K562 (cell line): ENCODE data around the gene MYL6B. TPM values are rescaled to one million over a fixed set of nuclear protein-coding genes. Genes with fewer than 3 reads are reported as not detected.

Experiments
- BHLHE40 ChIP-seq: IDR thresholded peaks from 2 replicates; pipeline ENCODE4 v1.6.1; 2011; ENCODE audit warnings: low read length, improper control_type of control experiment
- C11orf30 ChIP-seq: fragments of 450-650 bp; IDR thresholded peaks from 2 replicates; pipeline ENCODE4 v1.6.1; 2016; ENCODE audit warnings: low read depth, mild to moderate bottlenecking
- CHAMP1 ChIP-seq: fragments of 450-650 bp; IDR thresholded peaks from 2 replicates; pipeline ENCODE4 v1.6.1; 2016; ENCODE audit warnings: mild to moderate bottlenecking
- CTBP1 ChIP-seq: fragments of 450-650 bp; IDR thresholded peaks from 2 replicates; pipeline ENCODE4 v1.6.1; 2016; ENCODE audit warnings: borderline replicate concordance
- ELK3 ChIP-seq: fragments of 450-650 bp; formaldehyde crosslinking; IDR thresholded peaks from 2 replicates; pipeline ENCODE4 v1.4.0; 2020; ENCODE audit warnings: mild to moderate bottlenecking
- FOXA1 ChIP-seq: fragments of 450-650 bp; IDR thresholded peaks from 2 replicates; pipeline ENCODE4 v1.6.1; 2016; ENCODE audit warnings: mild to moderate bottlenecking, borderline replicate concordance
- GTF2E2 ChIP-seq: fragments of 200-800 bp; sonication (Bioruptor generic); IDR thresholded peaks from 2 replicates; pipeline ENCODE4 v1.6.1; 2016; ENCODE audit warnings: missing genetic modification characterization, missing compliant biosample characterization
- HNRNPK ChIP-seq: fragments of 200-400 bp; formaldehyde crosslinking; IDR thresholded peaks from one replicate; pipeline ENCODE4 v1.6.1; 2018; ENCODE audit warnings: mild to moderate bottlenecking, low read depth, low read length; ENCODE audit not compliant: poor library complexity, severe bottlenecking
- ILF3 ChIP-seq: fragments of 450-650 bp; IDR thresholded peaks from 2 replicates; pipeline ENCODE4 v1.6.1; 2018; ENCODE audit warnings: antibody characterized with exemption, mild to moderate bottlenecking, moderate library complexity, borderline replicate concordance
- MNT ChIP-seq, 2 experiments: fragments of 450-650 bp; conservative IDR thresholded peaks; 2 replicates each; pipeline ENCODE4 v1.6.1; 2017; ENCODE audit warnings: mild to moderate bottlenecking in 2 of 2, moderate library complexity in 2 of 2
- MYNN ChIP-seq, 2 experiments: sonication (generic); formaldehyde crosslinking in 1 of 2; IDR thresholded peaks; 2 replicates each; pipeline versions ENCODE4 v1.5.0 to v1.6.1; 2016 to 2020; ENCODE audit warnings: antibody characterized with exemption in 1 of 2, missing genetic modification reagents in 1 of 2
- POLR2H ChIP-seq: IDR thresholded peaks from 2 replicates; pipeline ENCODE4 v1.6.1; 2016; ENCODE audit warnings: missing genetic modification characterization, low read depth, mild to moderate bottlenecking, control low read depth, missing compliant biosample characterization, moderate library complexity
- TRIM28 ChIP-seq: fragments of 450-650 bp; IDR thresholded peaks from 2 replicates; pipeline ENCODE4 v1.6.1; 2017
- ZC3H8 ChIP-seq: fragments of 450-650 bp; IDR thresholded peaks from 2 replicates; pipeline ENCODE4 v1.6.1; 2017
- ZFP91 ChIP-seq: sonication (generic); formaldehyde crosslinking; IDR thresholded peaks from 2 replicates; pipeline ENCODE4 v1.8.0; 2022; ENCODE audit warnings: mild to moderate bottlenecking, missing genetic modification reagents
- ZNF444 ChIP-seq: fragments of 250-450 bp; sonication (Bioruptor Pico); IDR thresholded peaks from 2 replicates; pipeline ENCODE4 v1.4.0; 2020; ENCODE audit warnings: mild to moderate bottlenecking, moderate library complexity
- ZNF507 ChIP-seq: conservative IDR thresholded peaks from 2 replicates; pipeline ENCODE4 v1.6.1; 2017; ENCODE audit warnings: missing genetic modification characterization, missing compliant biosample characterization
- polyA plus RNA-seq, 8 experiments: library from polyadenylated mRNA; depleted of rRNA in 4 of 8; stranded (reverse) in 5 of 8; unstranded in 3 of 8; fragments of >200 nt; fragmentation: Nextera tagmentation in 2 of 8; fragmentation: Illumina TruSeq in 1 of 8; extraction: Ambion mirVana in 2 of 8; extraction: Trizol in 1 of 8; gene quantifications; 2 replicates each; pipeline versions ENCODE4 v1.2.1 to v1.2.3, GENCODE V29; 2011 to 2014; ENCODE audit warnings: inconsistent platforms in 1 of 8, missing spikeins in 1 of 8
- total RNA-seq, 7 experiments: library from RNA; depleted of rRNA in 6 of 7; stranded (reverse); fragments of >200 nt in 6 of 7; fragmentation: Illumina TruSeq in 2 of 7; extraction: Trizol in 2 of 7; gene quantifications; 2 replicates each; pipeline versions ENCODE4 v1.2.1 to v1.2.3, GENCODE V29; 2011 to 2021; ENCODE audit warnings: low replicate concordance in 1 of 7
- TF ChIP-seq, protein P1 (sequence below), 2 experiments: fragments of 200-800 bp in 1 of 2; sonication (Bioruptor generic) in 1 of 2; sonication (generic) in 1 of 2; formaldehyde crosslinking in 1 of 2; IDR thresholded peaks in 1 of 2; conservative IDR thresholded peaks in 1 of 2; 2 replicates each; pipeline versions ENCODE4 v1.5.0 to v1.6.1; 2016 to 2020; ENCODE audit warnings: missing compliant biosample characterization in 1 of 2, missing genetic modification characterization in 1 of 2, missing genetic modification reagents in 1 of 2

MYL6B gene
- total and polyA plus RNA-seq, 9 of the 15 experiments (the other 6 are each of a cell fraction or from before 2014, with no cell fraction given): 42.8 to 77.3 (median 68.6) TPM

DNA sequence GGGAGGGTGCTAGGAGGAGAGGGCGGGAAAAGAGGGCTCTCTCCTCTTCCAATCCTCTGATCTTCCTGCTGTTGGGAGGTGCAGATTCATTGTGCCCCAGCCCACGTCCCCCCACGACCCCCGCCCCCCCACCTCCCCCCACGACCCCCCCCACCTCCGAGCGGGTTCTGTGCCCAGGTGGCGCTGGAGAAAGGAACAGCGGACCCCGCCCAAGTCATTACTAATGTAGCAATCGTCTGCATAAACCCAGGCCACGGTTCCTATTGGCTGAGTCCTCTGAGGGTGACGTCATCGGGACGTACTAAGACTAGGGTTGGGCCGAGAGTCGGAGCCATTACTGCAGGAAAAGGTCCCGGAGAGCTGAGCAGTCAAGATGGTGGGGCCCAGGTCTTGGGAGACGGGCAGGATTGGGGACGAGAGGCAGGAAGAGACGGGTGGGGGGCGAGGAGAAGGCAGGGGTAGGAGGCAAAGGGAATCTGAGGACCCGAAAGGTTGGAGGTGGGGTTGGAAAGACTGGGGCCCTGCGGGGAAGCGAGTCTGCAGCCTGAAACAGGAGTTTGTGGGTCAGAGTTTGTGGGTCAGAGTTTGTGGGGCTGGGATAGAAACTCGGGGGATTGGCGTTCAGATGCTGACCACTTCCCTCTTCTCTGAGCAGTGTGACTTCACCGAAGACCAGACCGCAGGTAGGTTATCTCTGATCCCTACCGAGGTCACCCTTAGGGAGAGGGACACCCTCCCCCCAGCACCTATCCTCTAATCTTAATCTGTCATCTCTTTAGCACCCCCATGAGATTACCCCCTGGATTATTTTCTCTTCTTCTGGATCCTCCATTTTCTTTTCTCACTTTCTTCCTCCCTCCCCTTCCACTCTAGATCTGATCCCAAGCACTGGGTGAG lies 5.9 kb downstream of the MYL6B start, which contains the start of gene MYL6 (continued):
- peak in 1 of 2 experiments; percentile 43; a peak in 2 of 4 replicates for TF ChIP-seq MNT (conservative IDR thresholded peaks at IDR 0.05)
- peak; percentile 39; the same call in 1 of the 2 replicates for TF ChIP-seq C11orf30
- peak; percentile 71; the same call in 1 of the 2 replicates for TF ChIP-seq ILF3
- TF ChIP-seq, protein P1, sequence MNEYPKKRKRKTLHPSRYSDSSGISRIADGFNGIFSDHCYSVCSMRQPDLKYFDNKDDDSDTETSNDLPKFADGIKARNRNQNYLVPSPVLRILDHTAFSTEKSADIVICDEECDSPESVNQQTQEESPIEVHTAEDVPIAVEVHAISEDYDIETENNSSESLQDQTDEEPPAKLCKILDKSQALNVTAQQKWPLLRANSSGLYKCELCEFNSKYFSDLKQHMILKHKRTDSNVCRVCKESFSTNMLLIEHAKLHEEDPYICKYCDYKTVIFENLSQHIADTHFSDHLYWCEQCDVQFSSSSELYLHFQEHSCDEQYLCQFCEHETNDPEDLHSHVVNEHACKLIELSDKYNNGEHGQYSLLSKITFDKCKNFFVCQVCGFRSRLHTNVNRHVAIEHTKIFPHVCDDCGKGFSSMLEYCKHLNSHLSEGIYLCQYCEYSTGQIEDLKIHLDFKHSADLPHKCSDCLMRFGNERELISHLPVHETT (CRISPR knock-in tag; conservative IDR thresholded peaks at IDR 0.05 in 1 of 2, IDR thresholded peaks at IDR 0.05 in 1 of 2): peak in 1 of 2 experiments; percentile 73; a peak in 1 of 4 replicates
- TF ChIP-seq FOXA1: no peak
- 0 out of 2 replicates have a peak, but pooled peaks have one; percentile 30 for TF ChIP-seq ZC3H8
- TF ChIP-seq BHLHE40: 0 out of 2 replicates have a peak, but pooled peaks have one; percentile 8
- TF ChIP-seq CHAMP1: no peak
- TF ChIP-seq ELK3 (CRISPR knock-in tag): 0 out of 2 replicates have a peak, but pooled peaks have one; percentile 24
- TF ChIP-seq HNRNPK: no peak
- TF ChIP-seq MYNN (IDR thresholded peaks at IDR 0.05): 0 out of 2 replicates have a peak, but pooled peaks have one; percentile 16
- TF ChIP-seq MYNN (CRISPR knock-in tag; IDR thresholded peaks at IDR 0.05): no peak
- no peak for TF ChIP-seq ZFP91 (CRISPR knock-in tag)
- TF ChIP-seq POLR2H (tag): peak; percentile 97
- no peak for TF ChIP-seq ZNF507 (tag)
- peak; percentile 60; the same call in 1 of the 2 replicates for TF ChIP-seq GTF2E2 (tag)
- TF ChIP-seq CTBP1: peak; percentile 69; the same call in 1 of the 2 replicates
- TF ChIP-seq TRIM28: no peak
- TF ChIP-seq ZNF444: no peak
